ENCODE data around the gene MRFAP1.
"Not testable (repeated sequence)": the region's sequence is repeated elsewhere in the genome, so short reads cannot be mapped to it uniquely, and the experiment has no call there.

Gene MRFAP1

GRCh38 chr4:6633091-6633906, 7.2 kb upstream of the MRFAP1 start:
- DNase-seq (ENCODE audit: low read depth, low spot score), result peak; percentile 72

DNA sequence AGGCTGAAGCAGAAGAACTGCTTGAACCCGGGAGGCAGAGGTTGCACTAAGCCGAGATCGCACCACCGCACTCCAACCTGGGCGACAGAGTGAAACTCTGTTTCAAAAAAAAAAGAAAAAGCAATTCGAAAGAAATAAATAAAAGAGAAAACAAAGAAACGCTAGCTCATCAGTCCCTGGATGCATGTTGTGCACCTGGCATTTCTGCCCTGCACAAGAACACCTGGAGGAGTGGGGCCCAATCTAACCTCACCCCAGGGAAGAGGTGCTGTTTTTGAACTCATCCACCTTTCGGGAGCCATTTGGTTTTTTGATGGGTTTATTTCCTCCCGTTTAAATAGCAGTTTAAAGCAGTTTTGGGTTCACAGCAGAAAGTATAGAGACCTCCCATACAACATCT, 5.7 kb upstream of the MRFAP1 start:
- DNase-seq (ENCODE audit: low read depth, low spot score), result no peak

- no peak for DNase-seq (ENCODE audit: low read depth, low spot score)
Observed at GRCh38 chr4:6639137-6639680, 1.3 kb upstream of the MRFAP1 start.

GRCh38 chr4:6641164-6641970, 882 bp downstream of the MRFAP1 start:
- no peak for DNase-seq (ENCODE audit: low read depth, low spot score)

GRCh38 chr4:6641971-6642320, 1.5 kb downstream of the MRFAP1 start:
- DNase-seq (ENCODE audit: low read depth, low spot score), result no peak

- DNase-seq (ENCODE audit: low read depth, low spot score), result no peak
Observed at GRCh38 chr4:6643141-6643847, 2.8 kb downstream of the MRFAP1 start.

DNA sequence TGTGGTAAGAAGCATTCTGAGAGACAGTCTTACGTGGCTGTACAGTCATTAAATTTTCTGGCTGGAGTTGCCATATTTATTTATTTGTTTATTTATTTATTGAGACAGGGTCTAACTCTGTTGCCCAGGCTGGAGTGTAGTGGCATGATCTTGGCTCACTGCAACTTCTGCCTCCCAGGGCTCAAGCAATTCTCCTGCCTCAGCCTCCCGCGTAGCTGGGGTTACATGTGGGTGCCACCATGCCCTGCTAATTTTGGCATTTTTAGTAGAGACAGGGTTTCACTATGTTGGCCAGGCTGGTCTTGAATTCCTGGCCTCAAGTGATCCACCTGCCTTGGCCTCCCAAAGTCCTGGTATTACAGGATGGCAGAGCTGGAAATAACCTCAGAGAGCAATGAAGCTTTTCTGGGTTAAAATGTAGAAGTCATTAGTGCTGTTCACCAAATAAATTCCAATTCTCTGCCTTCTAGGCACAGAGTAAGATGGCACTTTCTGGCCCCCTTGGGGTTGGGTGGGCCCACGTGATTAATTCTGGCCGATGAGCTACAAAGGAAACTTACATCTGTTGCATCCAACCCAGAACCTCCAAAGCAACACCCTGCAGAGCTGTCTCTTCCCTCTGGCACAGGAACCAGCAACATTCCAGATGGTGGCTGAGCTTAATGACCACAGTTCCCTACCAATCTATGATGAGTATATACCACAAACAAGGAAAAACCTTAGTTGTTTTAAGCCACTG, 4.5 kb downstream of the MRFAP1 start:
- no peak for DNase-seq (ENCODE audit: low read depth, low spot score)

DNA sequence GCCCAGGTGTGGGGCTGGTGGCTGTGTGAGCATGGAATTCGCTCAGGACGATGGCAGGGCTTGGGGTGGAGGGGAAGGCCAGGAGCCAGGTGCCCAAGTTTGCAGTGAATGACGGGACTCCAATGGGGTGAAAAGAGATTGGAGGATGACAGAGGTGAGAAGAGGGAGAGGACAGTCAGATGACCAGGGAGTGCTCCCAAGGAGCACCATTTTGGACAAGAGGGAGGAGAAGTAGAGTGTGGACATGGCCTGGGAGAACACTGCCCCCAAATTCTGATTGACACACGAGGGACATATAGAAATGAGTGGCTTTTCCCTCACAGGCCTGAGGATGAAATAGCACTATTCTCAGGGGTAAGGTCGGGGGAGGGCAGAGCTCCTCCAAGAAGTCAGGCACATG, 6.7 kb downstream of the MRFAP1 start:
- DNase-seq (ENCODE audit: low read depth, low spot score), result no peak

DNA sequence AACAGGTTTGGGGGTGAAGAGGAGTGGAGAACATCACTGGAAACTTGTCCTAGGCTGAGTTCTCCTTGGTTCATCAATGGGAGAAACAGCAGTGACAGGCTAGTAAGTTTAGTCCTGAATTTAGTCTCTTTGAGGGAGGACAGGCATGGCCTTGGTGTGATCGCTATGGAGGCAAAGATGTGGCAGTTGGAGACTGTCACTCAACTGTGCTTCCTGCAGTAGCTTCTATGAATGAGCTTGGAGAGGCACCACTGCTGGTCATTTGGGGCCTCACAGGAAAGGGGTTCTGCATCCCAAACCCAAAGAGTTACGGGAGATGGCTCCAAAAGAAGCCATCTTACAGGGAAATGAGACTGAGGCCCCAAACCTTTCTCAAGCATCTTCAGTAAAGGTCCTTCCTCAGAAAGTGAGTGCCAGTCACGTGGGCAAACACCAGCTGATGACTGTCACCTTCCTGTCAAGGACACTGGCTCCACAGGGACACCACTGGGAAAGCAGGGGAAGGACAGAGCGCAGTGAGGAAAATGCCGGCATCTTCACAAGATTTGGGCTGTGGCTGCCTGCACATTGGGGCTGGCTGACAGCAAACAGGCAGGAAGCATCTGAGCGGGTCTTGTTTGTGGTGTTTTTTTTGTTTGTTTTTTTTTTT, 7.2 kb downstream of the MRFAP1 start:
- DNase-seq (ENCODE audit: low read depth, low spot score), result no peak

DNA sequence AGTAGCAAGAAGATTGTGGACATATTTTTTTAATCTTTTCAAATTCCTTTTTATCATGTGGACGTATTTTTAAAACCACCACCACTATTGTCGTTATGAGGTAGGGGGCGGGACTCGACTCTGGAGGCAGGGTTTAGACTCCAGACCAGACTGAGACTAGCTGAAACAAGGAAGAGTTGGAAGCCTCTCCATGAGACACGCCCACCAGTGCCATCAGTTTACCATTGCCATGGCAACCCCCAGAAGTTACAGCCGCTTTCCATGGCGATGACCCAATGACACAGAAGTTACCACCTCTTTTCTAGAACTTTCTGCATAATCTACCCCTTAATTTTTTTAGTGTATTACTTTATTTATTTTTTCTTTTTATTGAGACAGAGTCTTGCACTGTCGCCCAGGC, 8.7 kb downstream of the MRFAP1 start:
- DNase-seq (ENCODE audit: low read depth, low spot score), result no peak

GRCh38 chr4:6654211-6654610, 13.7 kb downstream of the MRFAP1 start:
- DNase-seq (ENCODE audit: low read depth, low spot score), result not testable (repeated sequence)

DNA sequence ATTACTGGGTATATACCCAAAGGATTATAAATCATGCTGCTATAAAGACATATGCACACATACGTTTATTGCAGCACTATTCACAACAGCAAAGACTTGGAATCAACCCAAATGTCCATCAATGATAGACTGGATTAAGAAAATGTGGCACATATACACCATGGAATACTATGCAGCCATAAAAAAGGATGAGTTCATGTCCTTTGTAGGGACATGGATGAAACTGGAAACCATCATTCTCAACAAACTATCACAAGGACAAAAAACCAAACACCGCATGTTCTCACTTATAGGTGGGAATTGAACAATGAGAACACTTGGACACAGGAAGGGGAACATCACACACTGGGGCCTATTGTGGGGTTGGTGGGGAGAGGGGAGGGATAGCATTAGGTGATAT, 14.8 kb downstream of the MRFAP1 start:
- not testable (repeated sequence) for DNase-seq (ENCODE audit: low read depth, low spot score)

- DNase-seq (ENCODE audit: low read depth, low spot score), result peak; percentile 36
Observed at GRCh38 chr4:6655924-6656323, 15.4 kb downstream of the MRFAP1 start.

DNA sequence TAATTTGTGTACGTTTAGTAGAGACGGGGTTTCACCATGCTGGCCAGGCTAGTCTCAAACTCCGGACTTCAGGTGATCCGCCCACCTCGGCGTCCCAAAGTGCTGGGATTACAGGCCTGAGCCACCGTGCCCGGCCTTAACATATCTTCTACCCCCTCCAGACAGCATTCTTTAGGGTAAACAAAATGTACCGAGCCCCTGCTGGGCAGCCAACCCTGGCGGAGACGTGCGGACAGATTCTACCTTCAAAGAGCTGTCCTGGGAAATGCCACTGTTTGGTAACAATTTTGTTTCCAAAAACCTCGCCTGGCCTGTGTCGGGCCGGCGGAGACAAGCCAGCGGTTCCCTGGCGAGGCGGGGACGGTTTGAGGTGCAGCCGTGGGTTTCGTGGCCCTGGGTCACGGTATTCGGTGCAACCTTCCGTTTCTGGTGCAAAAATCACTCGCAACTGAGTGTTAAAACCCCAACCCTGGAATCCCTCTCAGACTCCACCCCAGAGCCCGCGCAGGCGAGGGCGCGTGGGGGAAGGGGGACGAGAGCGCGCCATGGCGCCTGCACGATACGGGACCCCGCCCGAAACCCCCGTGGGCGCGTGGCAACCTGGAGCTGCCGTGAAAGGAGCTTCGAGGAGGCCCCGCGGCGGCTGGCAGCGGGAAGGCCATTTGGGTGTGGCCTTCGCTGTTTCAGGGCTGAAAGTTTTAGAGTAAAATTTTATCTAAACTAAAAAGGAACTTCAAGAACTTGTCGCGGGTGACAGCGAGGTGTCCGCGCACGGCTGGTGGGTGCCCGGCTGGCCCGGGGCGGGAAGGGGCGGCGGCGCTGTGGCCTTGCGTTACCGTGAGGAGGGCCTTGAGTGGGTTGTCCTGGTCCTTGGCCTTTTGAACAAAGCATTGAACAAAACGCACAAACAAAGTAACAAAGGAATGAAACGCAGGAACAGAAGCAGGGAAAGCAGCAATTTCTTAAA, 17.0 kb downstream of the MRFAP1 start:
- peak; percentile 86 for DNase-seq (ENCODE audit: low read depth, low spot score)

DNA sequence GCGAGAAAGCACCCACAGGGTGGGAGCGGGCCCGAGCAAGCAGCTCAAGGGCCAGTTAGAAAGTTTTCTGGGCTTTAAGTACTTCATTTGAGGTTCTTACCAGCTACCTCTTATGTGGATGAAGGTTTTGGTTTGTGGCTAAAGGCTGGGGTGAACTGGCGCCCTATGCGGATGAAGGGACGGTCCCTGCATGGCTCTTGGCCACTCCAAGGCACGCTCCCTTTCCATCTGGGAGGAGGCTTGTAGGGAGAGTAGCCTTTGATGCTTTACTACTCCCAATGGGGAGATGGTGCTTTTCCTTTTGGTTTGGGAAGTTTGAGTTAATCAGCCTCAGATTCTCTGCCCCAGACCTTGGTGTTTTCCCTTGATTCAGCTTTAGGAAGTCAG, 17.7 kb downstream of the MRFAP1 start:
- DNase-seq (ENCODE audit: low read depth, low spot score), result peak; percentile 67

DNA sequence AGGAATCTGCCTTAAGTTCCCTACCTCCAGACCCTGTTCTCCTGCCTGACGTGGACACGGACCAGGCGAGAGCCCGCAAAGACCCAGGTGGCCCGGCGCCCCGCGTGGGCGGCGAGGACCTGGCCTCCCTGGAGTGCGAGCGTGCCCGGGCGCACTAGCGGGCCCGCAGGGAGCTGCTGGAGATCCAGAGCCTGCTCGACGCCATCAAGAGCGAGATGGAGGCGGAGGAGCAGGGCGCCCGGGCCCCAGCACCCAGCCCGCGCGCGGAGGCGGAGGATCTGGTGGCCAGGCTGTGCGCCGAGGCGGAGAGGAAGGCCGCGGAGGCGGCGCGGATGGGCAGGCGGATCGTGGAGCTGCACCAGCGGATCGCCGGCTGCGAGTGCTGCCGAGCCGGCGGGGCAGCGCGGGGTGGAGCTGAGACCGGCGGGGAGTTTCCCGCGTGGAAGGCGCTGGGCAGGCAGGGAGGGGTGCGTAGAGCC, 18.2 kb downstream of the MRFAP1 start:
- DNase-seq (ENCODE audit: low read depth, low spot score), result peak; percentile 62

GRCh38 chr4:6659897-6660296, 19.4 kb downstream of the MRFAP1 start:
- no peak for DNase-seq (ENCODE audit: low read depth, low spot score)

DNA sequence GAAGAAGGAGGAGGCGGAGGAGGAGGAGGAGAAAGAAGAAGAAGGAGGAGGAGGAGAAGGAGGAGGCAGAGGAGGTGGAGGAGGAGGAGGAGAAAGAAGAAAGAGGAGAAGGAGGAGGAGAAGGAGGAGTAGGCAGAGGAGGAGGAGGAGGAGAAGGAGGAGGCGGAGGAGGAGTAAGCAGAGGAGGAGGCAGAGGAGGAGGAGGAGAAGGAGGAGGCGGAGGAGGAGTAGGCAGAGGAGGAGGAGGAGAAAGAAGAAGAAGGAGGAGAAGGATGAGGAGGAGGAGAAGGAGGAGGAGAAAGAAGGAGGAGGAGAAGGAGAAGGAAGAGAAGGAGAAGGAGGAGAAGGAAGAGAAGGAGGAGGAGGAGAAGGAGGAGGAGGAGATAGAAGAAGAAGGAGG, 19.9 kb downstream of the MRFAP1 start:
- no peak for DNase-seq (ENCODE audit: low read depth, low spot score)

DNA sequence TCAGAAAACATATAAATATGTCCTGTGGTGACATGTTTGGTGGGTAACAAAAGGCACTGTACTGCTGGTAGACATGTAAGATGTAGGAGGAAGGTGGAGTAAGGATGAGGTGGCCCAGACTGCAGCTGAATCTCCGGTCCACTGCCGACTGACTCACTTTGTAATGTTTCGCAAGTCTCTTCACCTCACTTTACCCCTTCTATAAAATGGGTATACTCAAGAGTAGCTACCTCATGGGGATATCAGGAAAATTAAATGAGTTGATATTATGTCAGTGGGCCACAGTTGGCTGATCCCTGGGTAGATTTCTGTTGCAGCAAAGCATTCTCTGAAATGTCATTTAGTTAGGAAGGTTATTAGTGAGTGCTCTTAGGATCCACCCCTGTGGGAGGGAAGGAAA, 22.1 kb downstream of the MRFAP1 start:
- DNase-seq (ENCODE audit: low read depth, low spot score), result no peak

Data from ELF-1 (cell line).